Astrocyte of the cerebellum (primary cell): ENCODE data around the gene RMC1.
"Not testable (repeated sequence)": the region's sequence is repeated elsewhere in the genome, so short reads cannot be mapped to it uniquely, and the experiment has no call there.

Experiments used
- DNase-seq: peaks from one replicate; pipeline ENCODE4 v3.0.0-alpha.2; 2011; ENCODE audit warnings: low read depth
- H3K4me3 ChIP-seq: 2 replicates; pipeline ENCODE4 v1.5.1; 2011; ENCODE audit warnings: mild to moderate bottlenecking, low read depth, low read length, moderate library complexity
- CTCF ChIP-seq: IDR thresholded peaks from 2 replicates; pipeline ENCODE4 v1.5.1; 2012; ENCODE audit warnings: low read length, low read depth, moderate library complexity, mild to moderate bottlenecking; ENCODE audit errors: missing control alignments
- in situ Hi-C: cut with HindIII; loops from 2 replicates; pipeline ENCODE4 v1.10.0; 2017; ENCODE audit warnings: low sequenced_read_pairs

The RMC1 gene

GRCh38 chr18:23484561-23485182 lies 18.6 kb upstream of the RMC1 start:
- in situ Hi-C loops, result no loop called here
- no peak overlapping the region for H3K4me3 ChIP-seq
- DNase-seq, result no peak
- no peak for TF ChIP-seq CTCF

- no peak for TF ChIP-seq CTCF
- DNase-seq, result no peak
- H3K4me3 ChIP-seq, result no peak overlapping the region
- in situ Hi-C loops, result no loop called here
Measured at GRCh38 chr18:23485386-23485785, 17.9 kb upstream of the RMC1 start.

GRCh38 chr18:23487738-23488570 lies 15.4 kb upstream of the RMC1 start:
- no peak for TF ChIP-seq CTCF
- in situ Hi-C loops, result no loop called here
- no peak overlapping the region for H3K4me3 ChIP-seq
- DNase-seq, result no peak

GRCh38 chr18:23489586-23489985 lies 13.7 kb upstream of the RMC1 start:
- DNase-seq, H3K4me3 ChIP-seq, in situ Hi-C loops: not testable (repeated sequence)

- no peak for DNase-seq
- no peak for TF ChIP-seq CTCF
- in situ Hi-C loops, result no loop called here
- no peak overlapping the region for H3K4me3 ChIP-seq
Measured at GRCh38 chr18:23493654-23494053, 9.7 kb upstream of the RMC1 start.

GRCh38 chr18:23494992-23495391 lies 8.3 kb upstream of the RMC1 start:
- no peak overlapping the region for H3K4me3 ChIP-seq
- no peak for DNase-seq
- in situ Hi-C loops, result no loop called here
- TF ChIP-seq CTCF, result no peak
